Effector CD8-positive, alpha-beta T cell (primary cell): ENCODE results near the gene RNU4-1.
"Not testable (repeated sequence)": the region's sequence is repeated elsewhere in the genome, so short reads cannot be mapped to it uniquely, and the experiment has no call there.

Experiments used
- DNase-seq: peaks from one replicate; lab custom pipeline; 2025; lab: John Stamatoyannopoulos, UW
- total RNA-seq, 4 experiments: gene quantifications; one replicate each; lab custom pipeline; 2026; lab: John Stamatoyannopoulos, UW

The RNU4-1 gene
- 16.7 to 27.6 (median 19.1) reads per million in 4 experiments for total RNA-seq

DNA sequence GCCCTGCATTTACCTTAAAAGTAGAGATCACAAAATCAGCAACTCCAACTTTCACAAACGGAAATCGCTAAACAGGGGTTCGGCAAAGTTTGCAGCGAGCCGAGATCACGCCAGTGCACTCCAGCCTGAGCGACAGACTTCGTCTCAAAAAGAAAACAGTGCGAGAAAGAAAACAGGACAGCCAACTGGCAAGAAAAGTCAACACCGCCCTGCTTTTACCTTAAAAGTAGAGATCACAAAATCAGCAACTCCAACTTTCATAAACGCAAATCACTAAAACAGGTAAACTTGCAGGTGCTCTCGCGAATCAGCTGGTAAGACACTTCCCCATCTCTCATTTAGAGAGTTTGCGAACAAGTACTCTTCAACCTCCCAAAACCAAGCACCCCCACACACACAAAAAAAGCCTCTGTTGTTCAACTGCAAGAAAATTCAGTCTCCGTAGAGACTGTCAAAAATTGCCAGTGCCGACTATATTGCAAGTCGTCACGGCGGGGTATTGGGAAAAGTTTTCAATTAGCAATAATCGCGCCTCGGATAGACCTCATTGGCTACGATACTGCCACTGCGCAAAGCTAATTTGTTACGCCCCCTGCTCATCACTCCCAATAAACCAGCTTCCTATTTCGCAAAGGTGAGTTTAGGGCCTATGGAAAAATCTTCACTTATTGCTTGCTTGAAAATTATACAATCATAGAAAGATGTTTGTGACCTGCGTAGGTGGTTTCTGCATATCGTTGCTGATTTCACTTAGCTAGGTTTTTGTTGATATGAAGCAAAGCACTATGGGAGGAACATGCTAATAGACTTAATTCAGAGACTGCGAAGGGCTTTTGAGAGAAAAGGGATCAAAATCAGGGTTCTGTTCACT lies at the start of gene RNU4-1:
Gene RNU4-1, minus strand, starts transcription at position 577 of the 871 bp plus-strand sequence.
- peak; percentile 73 for DNase-seq

DNA sequence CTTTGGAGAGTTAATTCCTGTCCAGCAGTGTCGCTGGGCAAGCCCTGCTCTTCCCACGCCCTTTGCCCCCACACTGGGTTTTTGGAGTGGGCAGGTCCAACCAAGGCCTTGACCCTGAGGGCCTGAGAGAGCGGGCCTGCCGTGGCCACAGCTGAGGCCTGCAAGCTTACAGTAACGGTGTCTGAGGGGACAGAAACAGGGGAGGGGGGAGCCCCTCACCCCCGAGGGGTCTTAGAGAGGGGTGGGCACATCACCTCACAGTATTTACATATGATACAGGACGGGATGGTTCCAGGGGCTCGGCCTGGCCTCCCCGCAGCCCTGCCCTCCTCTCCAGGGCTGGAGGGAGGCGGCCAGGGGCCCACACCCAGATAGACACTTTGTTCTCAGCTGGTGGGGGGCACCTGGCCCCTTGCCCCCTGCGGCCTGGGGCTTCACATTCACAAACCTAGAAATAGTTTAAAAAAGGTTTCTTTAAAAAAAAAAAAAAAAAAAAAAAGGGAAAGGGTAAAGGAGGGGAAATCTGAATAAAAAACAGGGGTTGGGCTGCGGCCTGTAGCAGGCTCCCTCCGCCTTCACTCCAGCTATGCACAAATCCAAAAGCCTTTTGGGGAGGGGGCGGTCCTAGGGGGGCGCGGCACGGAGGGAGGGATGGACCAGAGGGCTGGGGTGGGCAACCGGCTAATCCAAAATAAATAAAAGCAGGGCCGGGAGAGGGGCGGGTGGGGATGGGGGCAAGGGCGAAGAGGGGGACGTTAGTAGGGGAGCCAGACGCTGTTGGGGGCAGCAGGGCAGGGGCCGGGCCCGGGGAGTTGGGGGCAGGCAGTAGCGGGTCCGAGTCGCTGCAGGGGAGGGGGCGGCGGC lies 49.4 kb upstream of the RNU4-1 start:
- DNase-seq = no peak

DNA sequence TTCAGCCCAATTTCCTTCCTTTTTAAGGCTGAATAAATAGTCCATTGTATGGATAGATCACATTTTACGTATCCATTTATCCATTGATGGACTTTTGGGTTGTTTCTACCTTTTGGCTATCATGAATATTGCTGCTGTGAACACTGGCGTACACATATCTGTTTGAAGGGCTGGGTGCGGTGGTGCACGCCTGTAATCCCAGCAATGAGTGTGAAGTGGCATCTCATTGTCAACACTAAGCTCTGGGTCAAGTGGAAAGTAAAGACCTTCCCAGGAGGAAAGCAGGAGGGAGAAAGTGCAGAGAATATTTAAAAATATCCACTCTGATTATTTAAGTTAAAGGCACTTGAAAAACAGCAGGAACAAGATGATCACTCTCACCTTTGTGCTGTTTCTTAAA lies 46.2 kb upstream of the RNU4-1 start:
- no peak for DNase-seq

GRCh38 chr12:120337730-120338129 lies 44.7 kb upstream of the RNU4-1 start:
- DNase-seq = no peak

DNA sequence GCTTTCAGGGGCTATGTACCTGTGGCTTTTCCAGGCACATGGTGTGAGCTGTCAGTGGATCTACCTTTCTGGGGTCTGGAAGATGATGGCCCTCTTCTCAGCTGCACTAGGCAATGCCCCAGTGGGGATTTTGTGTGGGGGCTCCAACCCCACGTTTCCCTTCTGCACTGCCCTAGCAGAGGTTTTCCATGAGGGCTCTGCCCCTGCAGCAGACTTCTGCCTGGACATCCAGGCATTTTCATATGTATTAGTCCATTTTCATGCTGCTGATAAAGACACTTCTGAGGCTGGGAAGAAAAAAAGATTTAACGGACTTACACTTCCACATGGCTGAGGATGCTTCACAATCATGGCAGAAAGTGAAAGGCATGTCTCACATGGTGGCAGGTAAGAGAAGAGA lies 43.4 kb upstream of the RNU4-1 start:
- DNase-seq = not testable (repeated sequence)

DNA sequence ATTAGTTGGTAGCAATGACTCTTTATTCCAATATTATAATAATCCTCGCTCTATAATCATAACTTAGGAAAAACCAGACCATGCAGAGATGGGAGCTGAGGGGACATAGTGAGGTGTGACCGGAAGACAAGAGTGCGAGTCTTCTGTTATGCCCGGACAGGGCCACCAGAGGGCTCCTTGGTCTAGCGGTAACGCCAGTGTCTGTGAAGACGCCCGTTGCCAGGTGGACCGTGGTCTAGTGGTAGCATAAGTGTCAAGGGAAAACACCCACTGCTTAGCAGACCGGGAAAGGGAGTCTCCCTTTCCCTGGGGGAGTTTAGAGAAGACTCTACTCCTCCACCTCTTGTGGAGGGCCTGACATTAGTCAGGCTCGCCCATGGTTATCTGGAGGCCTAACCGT lies 42.4 kb upstream of the RNU4-1 start:
- DNase-seq = not testable (repeated sequence)

DNA sequence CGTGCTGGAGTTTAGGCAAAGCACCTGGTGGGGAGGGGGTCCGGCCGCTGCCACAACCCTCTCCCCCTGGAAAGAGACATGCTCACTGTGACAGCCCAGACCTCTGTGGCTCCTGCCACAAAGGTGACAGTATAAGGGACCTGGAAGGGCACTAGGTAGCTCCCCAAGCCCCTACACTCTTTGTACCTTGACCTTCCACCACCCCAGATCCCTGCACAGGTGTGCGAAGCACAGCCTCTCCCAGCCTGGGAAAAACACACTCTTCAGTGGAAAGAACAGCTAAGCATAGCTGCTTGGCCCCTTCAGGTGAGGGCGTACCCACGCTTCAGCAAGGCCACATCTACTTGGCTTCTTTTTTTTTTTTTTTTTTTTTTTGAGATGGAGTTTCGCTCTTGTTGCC lies 39.5 kb upstream of the RNU4-1 start:
- no peak for DNase-seq

GRCh38 chr12:120332041-120332440 lies 39.0 kb upstream of the RNU4-1 start:
- DNase-seq = no peak

DNA sequence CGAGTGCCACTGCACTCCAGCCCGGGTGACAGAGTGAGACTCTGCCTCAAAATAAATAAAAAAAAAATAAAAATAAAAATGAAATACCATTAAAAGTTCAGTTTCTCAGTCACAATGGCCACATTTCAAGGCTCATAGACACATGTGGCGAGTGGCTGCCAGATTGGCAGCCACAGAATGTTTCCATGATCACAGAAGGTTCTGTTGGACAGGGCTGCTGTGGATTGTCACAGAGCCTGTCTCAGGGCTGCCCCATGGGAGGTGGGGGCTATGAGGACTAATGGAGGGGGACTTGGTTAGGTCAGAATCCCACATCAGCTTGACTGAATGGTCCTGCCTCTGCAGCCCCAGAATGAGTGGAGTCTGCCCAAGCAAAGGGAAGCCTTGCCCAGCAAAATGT lies 38.4 kb upstream of the RNU4-1 start:
- DNase-seq = no peak

- no peak for DNase-seq
These were observed 35.2 kb upstream of the RNU4-1 start for GRCh38 chr12:120328228-120328627.

DNA sequence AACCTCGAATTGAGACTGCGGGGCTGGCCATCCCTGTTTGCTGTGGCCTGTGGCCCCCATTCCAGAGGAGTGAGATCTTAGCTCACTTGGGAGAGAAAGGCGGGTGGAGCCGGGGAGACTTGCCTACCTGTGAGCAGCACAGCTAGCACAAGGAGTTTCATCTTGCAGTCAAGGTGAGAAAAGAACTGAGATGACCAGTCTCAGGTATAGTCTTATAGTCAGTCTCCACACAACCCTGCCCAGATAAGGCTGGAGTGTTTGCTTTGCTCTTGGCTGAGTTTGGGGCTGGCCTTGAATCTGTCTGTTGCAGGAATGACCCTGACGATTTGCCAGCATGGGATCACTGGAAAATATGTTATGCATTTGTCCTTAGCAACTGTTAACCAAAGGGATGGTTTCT lies 34.6 kb upstream of the RNU4-1 start, which contains the start of gene PLA2G1B:
Gene PLA2G1B, minus strand, starts transcription at position 187 of the 400 bp plus-strand sequence. Its CDS starts 26 bp downstream, at position 161.
- DNase-seq = no peak

DNA sequence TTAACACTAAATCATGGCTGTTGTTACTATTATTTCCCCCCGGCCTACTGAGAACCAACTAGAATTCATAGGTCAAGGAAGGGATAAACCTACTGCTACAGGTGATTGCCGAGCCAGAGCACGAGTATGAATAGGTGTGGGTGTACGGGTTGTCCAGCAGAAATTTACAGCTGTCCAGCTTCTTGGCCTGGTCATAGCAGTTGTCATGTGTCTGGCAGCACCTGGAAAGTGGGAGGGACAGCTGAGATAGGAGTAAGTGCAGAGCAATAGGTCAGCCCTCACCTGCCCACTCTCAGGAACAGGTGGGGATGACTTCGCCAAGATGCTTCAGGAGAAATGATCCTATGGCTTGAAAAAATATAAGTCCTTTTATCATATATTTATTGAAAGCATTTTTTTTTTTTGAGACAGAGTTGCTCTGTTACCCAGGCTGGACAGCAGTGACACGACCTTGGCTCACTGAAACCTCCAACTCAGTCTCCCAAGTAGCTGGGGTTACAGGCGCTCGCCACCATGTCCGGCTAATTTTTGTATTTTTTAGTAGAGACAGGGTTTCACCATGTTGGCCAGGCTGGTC lies 31.9 kb upstream of the RNU4-1 start:
- no peak for DNase-seq

GRCh38 chr12:120323772-120324171 lies 30.7 kb upstream of the RNU4-1 start:
- no peak for DNase-seq

DNA sequence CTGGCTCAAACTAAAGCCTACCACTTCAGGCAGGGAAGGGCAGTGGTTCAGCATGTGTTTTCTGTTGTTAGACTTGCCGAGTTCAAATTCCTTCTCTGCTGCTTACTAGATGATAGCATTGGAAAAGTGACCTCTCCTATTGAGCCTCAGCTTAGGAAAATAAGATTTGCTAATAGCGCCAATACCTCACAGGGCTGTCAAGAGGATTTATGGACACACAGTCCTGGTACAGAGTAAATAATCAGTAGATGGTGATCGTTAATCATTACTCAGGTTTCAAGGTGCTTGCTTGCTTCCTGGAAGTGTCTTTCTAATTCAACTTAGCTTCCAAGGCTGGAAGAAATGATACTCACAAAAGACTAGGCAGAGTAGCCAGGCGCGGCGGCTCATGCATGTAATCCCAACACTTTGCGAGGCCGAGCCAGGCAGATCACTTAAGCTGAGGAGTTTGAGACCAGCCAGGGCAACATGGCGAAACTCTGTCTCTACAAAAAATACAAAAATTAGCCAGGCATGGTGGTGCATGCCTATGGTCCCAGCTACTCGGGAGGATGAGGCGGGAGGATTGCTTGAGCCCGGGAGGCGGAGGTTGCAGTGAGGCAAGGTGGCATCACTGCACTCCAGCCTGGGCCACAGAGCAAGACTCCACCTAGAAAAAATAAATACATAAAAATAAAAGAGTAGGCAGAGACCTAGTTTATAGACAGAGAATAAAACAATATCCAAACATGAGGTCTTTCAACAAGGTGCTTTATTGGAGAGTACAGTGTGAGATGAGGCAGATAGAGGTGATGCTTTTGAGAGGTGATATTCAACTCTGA lies 28.6 kb upstream of the RNU4-1 start:
- no peak for DNase-seq

- peak; percentile 100 for DNase-seq
These were observed 24.4 kb upstream of the RNU4-1 start for GRCh38 chr12:120317224-120318105.

GRCh38 chr12:120316798-120317223 lies 23.8 kb upstream of the RNU4-1 start:
- no peak for DNase-seq

GRCh38 chr12:120314220-120314619 lies 21.2 kb upstream of the RNU4-1 start:
- DNase-seq = no peak

GRCh38 chr12:120301962-120302815 lies 9.2 kb upstream of the RNU4-1 start, which contains the start of gene SIRT4:
Gene SIRT4 (plus strand): TSS chr12:120302321. CDS start chr12:120303562, 1,241 bp downstream.
- DNase-seq = peak; percentile 83

- no peak for DNase-seq
These were observed 701 bp downstream of the RNU4-1 start for GRCh38 chr12:120292411-120292660.
